Measurements from ENCODE around the gene DPYSL3. TPM values are rescaled to one million over a fixed set of nuclear protein-coding genes. Genes with fewer than 3 reads are reported as not detected.

Gene DPYSL3
- total RNA-seq, 1 donor, result 161 TPM

GRCh38 chr5:147517383-147517782, 7.5 kb upstream of the DPYSL3 start:
- DNase-seq (ENCODE audit: low read depth), result no peak

GRCh38 chr5:147515269-147515668, 5.4 kb upstream of the DPYSL3 start:
- no peak for TF ChIP-seq CTCF (IDR thresholded peaks at IDR 0.05; ENCODE audit: insufficient read depth, low read depth, low read length)
- DNase-seq (ENCODE audit: low read depth), result no peak
- no peak overlapping the region for H3K4me3 ChIP-seq (ENCODE audit: low read depth, low read length)

More at GRCh38 chr5:147517383-147517782, 7.5 kb upstream of the DPYSL3 start:
- H3K4me3 ChIP-seq (ENCODE audit: low read depth, low read length), result no peak overlapping the region
- no peak for TF ChIP-seq CTCF (IDR thresholded peaks at IDR 0.05; ENCODE audit: insufficient read depth, low read depth, low read length)

- DNase-seq (ENCODE audit: low read depth), result peak; percentile 59
- no peak for TF ChIP-seq CTCF (IDR thresholded peaks at IDR 0.05; ENCODE audit: insufficient read depth, low read depth, low read length)
- no peak overlapping the region for H3K4me3 ChIP-seq (ENCODE audit: low read depth, low read length)
Measured at GRCh38 chr5:147512659-147513379, 3.0 kb upstream of the DPYSL3 start.

GRCh38 chr5:147510885-147511284, 1.0 kb upstream of the DPYSL3 start:
- DNase-seq (ENCODE audit: low read depth), result no peak
- no peak for TF ChIP-seq CTCF (IDR thresholded peaks at IDR 0.05; ENCODE audit: insufficient read depth, low read depth, low read length)
- H3K4me3 ChIP-seq (ENCODE audit: low read depth, low read length), result no peak overlapping the region

GRCh38 chr5:147509041-147509709, 693 bp downstream of the DPYSL3 start:
- H3K4me3 ChIP-seq (ENCODE audit: low read depth, low read length), result peak overlapping the region; percentile 89
- peak; percentile 44 for DNase-seq (ENCODE audit: low read depth)
- no peak for TF ChIP-seq CTCF (IDR thresholded peaks at IDR 0.05; ENCODE audit: insufficient read depth, low read depth, low read length)

GRCh38 chr5:147508711-147509040, 1.2 kb downstream of the DPYSL3 start:
- TF ChIP-seq CTCF (IDR thresholded peaks at IDR 0.05; ENCODE audit: insufficient read depth, low read depth, low read length), result no peak
- peak; percentile 35 for DNase-seq (ENCODE audit: low read depth)
- peak overlapping the region; percentile 89 for H3K4me3 ChIP-seq (ENCODE audit: low read depth, low read length)
